Neural progenitor cell (in vitro differentiated cells): ENCODE data around the gene XYLT1. TPM values are rescaled to one million over a fixed set of nuclear protein-coding genes. Genes with fewer than 3 reads are reported as not detected.

ENCODE experiments used
- DNase-seq: peaks from one replicate; pipeline ENCODE4 v3.0.0-alpha.2; 2016; ENCODE audit warnings: low spot score
- H2AFZ ChIP-seq: fragments of 200-600 bp; sonication (generic); replicated peaks from 2 replicates; pipeline ENCODE4 v1.6.1; 2016; ENCODE audit warnings: antibody characterized with exemption
- H3F3A ChIP-seq: fragments of 200-600 bp; sonication (generic); 2 replicates; pipeline ENCODE4 v1.6.1; 2016; ENCODE audit warnings: antibody characterized with exemption, low read depth
- H3K27ac ChIP-seq: fragments of 200-600 bp; sonication (generic); 2 replicates; pipeline ENCODE4 v1.5.1; 2016; ENCODE audit warnings: mild to moderate bottlenecking
- H3K27me3 ChIP-seq: fragments of 200-600 bp; sonication (generic); 2 replicates; pipeline ENCODE4 v1.6.1; 2016; ENCODE audit warnings: mild to moderate bottlenecking, moderate library complexity
- H3K36me3 ChIP-seq: fragments of 200-600 bp; sonication (generic); 2 replicates; pipeline ENCODE4 v1.5.1; 2016
- H3K4me1 ChIP-seq: fragments of 200-600 bp; sonication (generic); 2 replicates; pipeline ENCODE4 v1.6.1; 2016; ENCODE audit warnings: mixed run types
- H3K4me2 ChIP-seq: fragments of 200-600 bp; sonication (generic); 2 replicates; pipeline ENCODE4 v1.6.1; 2016
- H3K4me3 ChIP-seq: fragments of 200-600 bp; sonication (generic); 2 replicates; pipeline ENCODE4 v1.5.1; 2016
- H3K79me2 ChIP-seq: fragments of 200-600 bp; sonication (generic); 2 replicates; pipeline ENCODE4 v1.6.1; 2016; ENCODE audit warnings: low read depth
- H3K9ac ChIP-seq: fragments of 200-600 bp; sonication (generic); 2 replicates; pipeline ENCODE4 v1.6.1; 2016
- H3K9me3 ChIP-seq: fragments of 200-600 bp; sonication (generic); 2 replicates; pipeline ENCODE4 v1.5.1; 2016; ENCODE audit warnings: low read depth
- H4K20me1 ChIP-seq: fragments of 200-600 bp; sonication (generic); 2 replicates; pipeline ENCODE4 v1.6.1; 2016; ENCODE audit warnings: low read depth
- H3K27ac Mint-ChIP-seq: 3 replicates; pipeline ENCODE4 v1.8.0; 2021; ENCODE audit warnings: mixed read lengths
- H3K27me3 Mint-ChIP-seq: 2 replicates; pipeline ENCODE4 v1.8.0; 2022; ENCODE audit warnings: low read depth, mild to moderate bottlenecking, inconsistent platforms, moderate library complexity, mixed read lengths; ENCODE audit not compliant: insufficient read depth
- H3K36me3 Mint-ChIP-seq: 3 replicates; pipeline ENCODE4 v1.8.0; 2021; ENCODE audit warnings: mixed read lengths
- H3K4me1 Mint-ChIP-seq: 3 replicates; pipeline ENCODE4 v1.8.0; 2021; ENCODE audit warnings: mixed read lengths
- H3K4me3 Mint-ChIP-seq: 3 replicates; pipeline ENCODE4 v1.8.0; 2021; ENCODE audit warnings: mild to moderate bottlenecking, moderate library complexity, mixed read lengths
- H3K9me3 Mint-ChIP-seq: 3 replicates; pipeline ENCODE4 v1.8.0; 2020; ENCODE audit warnings: mixed read lengths
- EZH2 ChIP-seq: fragments of 200-600 bp; sonication (generic); IDR thresholded peaks from 2 replicates; pipeline ENCODE4 v1.6.1; 2017; ENCODE audit warnings: antibody characterized with exemption, mild to moderate bottlenecking, moderate library complexity
- EZH2phosphoT487 ChIP-seq: fragments of 200-600 bp; sonication (generic); IDR thresholded peaks from 2 replicates; pipeline ENCODE4 v1.6.1; 2017; ENCODE audit warnings: antibody characterized with exemption
- total RNA-seq: library from RNA; depleted of rRNA; stranded (reverse); fragments of >200 nt; gene quantifications from 2 replicates; pipeline ENCODE4 v1.2.3, GENCODE V29; 2015; ENCODE audit warnings: low replicate concordance
- TF ChIP-seq, protein P1 (sequence below): fragments of 200-600 bp; sonication (generic); IDR thresholded peaks from 2 replicates; pipeline ENCODE4 v1.5.1; 2017; ENCODE audit warnings: antibody characterized with exemption, mild to moderate bottlenecking

The XYLT1 gene
- total RNA-seq, 1 donor from 2014 or later, result 5.9 TPM

DNA sequence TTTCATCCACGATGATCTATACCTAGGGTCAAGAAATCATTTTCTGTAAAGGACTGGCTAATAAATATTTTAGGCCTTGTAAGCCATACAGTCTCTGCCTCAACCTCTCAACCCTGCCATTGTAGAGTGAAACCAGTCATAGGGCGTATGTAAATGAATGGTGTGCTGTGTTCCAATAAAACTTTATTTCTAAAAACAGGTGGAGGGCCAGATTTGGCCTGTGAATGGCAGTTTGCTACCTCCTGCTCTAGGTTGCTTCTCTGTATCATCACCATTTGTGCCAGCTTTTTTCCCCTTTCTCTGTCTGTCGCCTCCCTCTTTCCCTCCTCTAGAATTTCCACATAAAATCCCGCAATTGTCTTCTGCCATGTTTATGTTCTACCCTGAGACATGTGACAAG, 181.7 kb downstream of the XYLT1 start:
- H4K20me1 ChIP-seq, result no peaks in the 10 kb centered on the region
- H2AFZ ChIP-seq, result no peak overlapping the region
- no peak for TF ChIP-seq EZH2
- TF ChIP-seq EZH2phosphoT487, result no peak
- TF ChIP-seq, protein P1, sequence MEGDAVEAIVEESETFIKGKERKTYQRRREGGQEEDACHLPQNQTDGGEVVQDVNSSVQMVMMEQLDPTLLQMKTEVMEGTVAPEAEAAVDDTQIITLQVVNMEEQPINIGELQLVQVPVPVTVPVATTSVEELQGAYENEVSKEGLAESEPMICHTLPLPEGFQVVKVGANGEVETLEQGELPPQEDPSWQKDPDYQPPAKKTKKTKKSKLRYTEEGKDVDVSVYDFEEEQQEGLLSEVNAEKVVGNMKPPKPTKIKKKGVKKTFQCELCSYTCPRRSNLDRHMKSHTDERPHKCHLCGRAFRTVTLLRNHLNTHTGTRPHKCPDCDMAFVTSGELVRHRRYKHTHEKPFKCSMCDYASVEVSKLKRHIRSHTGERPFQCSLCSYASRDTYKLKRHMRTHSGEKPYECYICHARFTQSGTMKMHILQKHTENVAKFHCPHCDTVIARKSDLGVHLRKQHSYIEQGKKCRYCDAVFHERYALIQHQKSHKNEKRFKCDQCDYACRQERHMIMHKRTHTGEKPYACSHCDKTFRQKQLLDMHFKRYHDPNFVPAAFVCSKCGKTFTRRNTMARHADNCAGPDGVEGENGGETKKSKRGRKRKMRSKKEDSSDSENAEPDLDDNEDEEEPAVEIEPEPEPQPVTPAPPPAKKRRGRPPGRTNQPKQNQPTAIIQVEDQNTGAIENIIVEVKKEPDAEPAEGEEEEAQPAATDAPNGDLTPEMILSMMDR, result no peak
- no peak for DNase-seq
- no peaks in the 10 kb centered on the region for H3K36me3 ChIP-seq
- no peak overlapping the region for H3K4me3 ChIP-seq
- H3K79me2 ChIP-seq, result no peaks in the 10 kb centered on the region
- Mint-ChIP-seq H3K4me1 (peaks cover 29% of the 10 kb centered on the region), H3K9me3 (no peaks in the 10 kb centered on the region), H3K36me3 (no peaks in the 10 kb centered on the region), H3K4me3 (no peak overlapping the region), H3K27ac (no peak overlapping the region), H3K27me3 (peaks cover 8% of the 10 kb centered on the region)
- H3F3A ChIP-seq, result peaks cover 17% of the 10 kb centered on the region
- H3K9ac ChIP-seq, result no peak overlapping the region
- H3K4me2 ChIP-seq, result no peak overlapping the region
- H3K4me1 ChIP-seq, result peaks cover 11% of the 10 kb centered on the region
- H3K9me3 ChIP-seq, result no peaks in the 10 kb centered on the region
- H3K27me3 ChIP-seq, result no peaks in the 10 kb centered on the region
- no peak overlapping the region for H3K27ac ChIP-seq

- Mint-ChIP-seq H3K27me3 (peaks cover 5% of the 10 kb centered on the region), H3K27ac (peak overlapping the region; percentile 36), H3K9me3 (no peaks in the 10 kb centered on the region), H3K4me1 (peaks cover 33% of the 10 kb centered on the region), H3K36me3 (no peaks in the 10 kb centered on the region), H3K4me3 (no peak overlapping the region)
- Histone ChIP-seq H3K4me1 (peaks cover 13% of the 10 kb centered on the region), H3K4me3 (no peak overlapping the region), H3F3A (peaks cover 17% of the 10 kb centered on the region), H3K36me3 (no peaks in the 10 kb centered on the region), H3K9me3 (no peaks in the 10 kb centered on the region), H3K27ac (peak overlapping the region; percentile 76), H4K20me1 (peaks cover 3% of the 10 kb centered on the region), H3K4me2 (peak overlapping the region; percentile 4), H3K79me2 (no peaks in the 10 kb centered on the region), H3K9ac (no peak overlapping the region), H2AFZ (no peak overlapping the region), H3K27me3 (no peaks in the 10 kb centered on the region)
- DNase-seq, result peak; percentile 67
- TF ChIP-seq EZH2phosphoT487 (no peak), EZH2 (no peak)
- TF ChIP-seq, protein P1, result no peak
Measured at GRCh38 chr16:17287166-17287800, 183.5 kb downstream of the XYLT1 start.

GRCh38 chr16:17286443-17286842, 184.3 kb downstream of the XYLT1 start:
- Histone ChIP-seq H3K9ac (no peak overlapping the region), H3K27ac (no peak overlapping the region), H3K27me3 (no peaks in the 10 kb centered on the region), H3K79me2 (no peaks in the 10 kb centered on the region), H3K4me2 (no peak overlapping the region), H2AFZ (no peak overlapping the region), H3K4me3 (no peak overlapping the region), H3K36me3 (no peaks in the 10 kb centered on the region), H4K20me1 (peaks cover 3% of the 10 kb centered on the region), H3K9me3 (no peaks in the 10 kb centered on the region), H3F3A (peaks cover 17% of the 10 kb centered on the region), H3K4me1 (peaks cover 17% of the 10 kb centered on the region)
- no peaks in the 10 kb centered on the region for H3K36me3 Mint-ChIP-seq
- no peak overlapping the region for H3K4me3 Mint-ChIP-seq
- peaks cover 30% of the 10 kb centered on the region for H3K4me1 Mint-ChIP-seq
- TF ChIP-seq, protein P1, result no peak
- TF ChIP-seq EZH2phosphoT487, result no peak
- TF ChIP-seq EZH2, result no peak
- peaks cover 5% of the 10 kb centered on the region for H3K27me3 Mint-ChIP-seq
- DNase-seq, result no peak
- H3K9me3 Mint-ChIP-seq, result no peaks in the 10 kb centered on the region
- H3K27ac Mint-ChIP-seq, result no peak overlapping the region
